Measurements from ENCODE around the gene COL6A1. TPM values are rescaled to one million over a fixed set of nuclear protein-coding genes. Genes with fewer than 3 reads are reported as not detected.

COL6A1 gene
- polyA plus RNA-seq, 1 of the 3 experiments (the other 2 are of a cell fraction), result 107 TPM

GRCh38 chr21:46021398-46021797 lies 39.8 kb downstream of the COL6A1 start:
- WGBS (ENCODE audit: low lambda C conversion rate), result 84% methylated on average over 7 of the region's 7 CpGs
- TF ChIP-seq CHD2 (IDR thresholded peaks at IDR 0.05; ENCODE audit: low read length, partially characterized antibody) (no peak), RAD21 (IDR thresholded peaks at IDR 0.05; ENCODE audit: low read length) (no peak), FOXM1 (IDR thresholded peaks at IDR 0.05; ENCODE audit: low read depth) (no peak), GABPA (IDR thresholded peaks at IDR 0.05; ENCODE audit: low read depth) (no peak), MAX (IDR thresholded peaks at IDR 0.05; ENCODE audit: low read depth) (no peak), EZH2phosphoT487 (IDR thresholded peaks at IDR 0.05; ENCODE audit: borderline replicate concordance, low read depth) (no peak), SMC3 (IDR thresholded peaks at IDR 0.05; ENCODE audit: low read depth, low read length) (no peak), CTCF (IDR thresholded peaks at IDR 0.05) (no peak), RXRA (IDR thresholded peaks at IDR 0.05; ENCODE audit: borderline replicate concordance, low read depth) (no peak)
- Histone ChIP-seq H3K9me2 (no peaks in the 10 kb centered on the region), H3K27me3 (ENCODE audit: insufficient read depth) (no peaks in the 10 kb centered on the region; the same call in 1 of the 2 replicates), H3K4me2 (no peak overlapping the region), H4K20me1 (ENCODE audit: insufficient read depth) (no peaks in the 10 kb centered on the region), H3K4me3 (ENCODE audit: low read depth in 2 of 2, low read length in 1 of 2) (no peak overlapping the region), H2AFZ (ENCODE audit: low read depth) (no peak overlapping the region), H3K9me3 (no peaks in the 10 kb centered on the region), H3K36me3 (replicated peaks in 1 of 2; ENCODE audit: control insufficient read depth in 1 of 2, insufficient read depth in 2 of 2, low read length in 1 of 2) (no peaks in the 10 kb centered on the region), H3K9ac (no peak overlapping the region), H3K4me1 (ENCODE audit: control insufficient read depth in 1 of 2, insufficient read depth in 2 of 2, low read depth in 1 of 2, low read length in 1 of 2) (no peaks in the 10 kb centered on the region; a peak in 1 of 4 replicates), H3K27ac (ENCODE audit: low read depth in 2 of 2, low read length in 1 of 2) (no peak overlapping the region), H3K79me2 (ENCODE audit: insufficient read depth) (no peaks in the 10 kb centered on the region), H3F3A (replicated peaks; ENCODE audit: insufficient read depth) (no peaks in the 10 kb centered on the region)
- POLR2A ChIA-PET, result no interaction called here
- CTCF ChIA-PET, result no interaction called here
- no peak for DNase-seq

- WGBS (ENCODE audit: low lambda C conversion rate), result 86% methylated on average over 15 of the region's 23 CpGs
- no peak overlapping the region for H3K9ac ChIP-seq
- H3K79me2 ChIP-seq (ENCODE audit: insufficient read depth), result no peaks in the 10 kb centered on the region
- CTCF ChIA-PET, result interaction anchor here (0.8 to 1.7 kb wide), 3 partner anchors 11 to 466 kb away, joined by 3 to 4 read pairs (median 3); no protein-coding TSS in a partner anchor
- H3K9me3 ChIP-seq, result no peaks in the 10 kb centered on the region
- no peaks in the 10 kb centered on the region for H3K9me2 ChIP-seq
- H3F3A ChIP-seq (replicated peaks; ENCODE audit: insufficient read depth), result no peaks in the 10 kb centered on the region
- TF ChIP-seq EZH2phosphoT487 (IDR thresholded peaks at IDR 0.05; ENCODE audit: borderline replicate concordance, low read depth) (no peak), YY1 (IDR thresholded peaks at IDR 0.05; ENCODE audit: low read depth) (no peak)
- H4K20me1 ChIP-seq (ENCODE audit: insufficient read depth), result no peaks in the 10 kb centered on the region
- no peaks in the 10 kb centered on the region; a peak in 1 of 4 replicates for H3K4me1 ChIP-seq (ENCODE audit: control insufficient read depth in 1 of 2, insufficient read depth in 2 of 2, low read depth in 1 of 2, low read length in 1 of 2)
- H3K4me3 ChIP-seq (ENCODE audit: low read depth in 2 of 2, low read length in 1 of 2), result no peak overlapping the region
- no peak overlapping the region for H3K4me2 ChIP-seq
- H2AFZ ChIP-seq (ENCODE audit: low read depth), result no peak overlapping the region
- no peak overlapping the region for H3K27ac ChIP-seq (ENCODE audit: low read depth in 2 of 2, low read length in 1 of 2)
- POLR2A ChIA-PET, result no interaction called here
- H3K27me3 ChIP-seq (ENCODE audit: insufficient read depth), result no peaks in the 10 kb centered on the region; the same call in 1 of the 2 replicates
- no peak for DNase-seq
- no peaks in the 10 kb centered on the region for H3K36me3 ChIP-seq (replicated peaks in 1 of 2; ENCODE audit: control insufficient read depth in 1 of 2, insufficient read depth in 2 of 2, low read length in 1 of 2)
These were observed 40.5 kb downstream of the COL6A1 start for GRCh38 chr21:46021978-46022544.
